Fibroblast of villous mesenchyme (primary cell): Measurements from ENCODE around the gene CCL3. TPM values are rescaled to one million over a fixed set of nuclear protein-coding genes. Genes with fewer than 3 reads are reported as not detected.
"Not testable (repeated sequence)": the region's sequence is repeated elsewhere in the genome, so short reads cannot be mapped to it uniquely, and the experiment has no call there.

Experiments used
- DNase-seq: peaks from one replicate; pipeline ENCODE4 v3.0.0-alpha.2; 2010; ENCODE audit warnings: low read depth
- H3K4me3 ChIP-seq: 2 replicates; pipeline ENCODE4 v1.5.1; 2011; ENCODE audit warnings: low read depth, mild to moderate bottlenecking, low read length
- total RNA-seq: library from RNA; depleted of rRNA; stranded (reverse); fragments of >200 nt; gene quantifications from 2 replicates; pipeline ENCODE4 v1.2.3, GENCODE V29; 2012
- TF ChIP-seq, protein P1 (sequence below): IDR thresholded peaks from 2 replicates; pipeline ENCODE4 v1.5.1; 2012; ENCODE audit warnings: low read depth, mild to moderate bottlenecking, low read length; ENCODE audit not compliant: insufficient read depth

The CCL3 gene
- total RNA-seq, 1 donor, result not detected

DNA sequence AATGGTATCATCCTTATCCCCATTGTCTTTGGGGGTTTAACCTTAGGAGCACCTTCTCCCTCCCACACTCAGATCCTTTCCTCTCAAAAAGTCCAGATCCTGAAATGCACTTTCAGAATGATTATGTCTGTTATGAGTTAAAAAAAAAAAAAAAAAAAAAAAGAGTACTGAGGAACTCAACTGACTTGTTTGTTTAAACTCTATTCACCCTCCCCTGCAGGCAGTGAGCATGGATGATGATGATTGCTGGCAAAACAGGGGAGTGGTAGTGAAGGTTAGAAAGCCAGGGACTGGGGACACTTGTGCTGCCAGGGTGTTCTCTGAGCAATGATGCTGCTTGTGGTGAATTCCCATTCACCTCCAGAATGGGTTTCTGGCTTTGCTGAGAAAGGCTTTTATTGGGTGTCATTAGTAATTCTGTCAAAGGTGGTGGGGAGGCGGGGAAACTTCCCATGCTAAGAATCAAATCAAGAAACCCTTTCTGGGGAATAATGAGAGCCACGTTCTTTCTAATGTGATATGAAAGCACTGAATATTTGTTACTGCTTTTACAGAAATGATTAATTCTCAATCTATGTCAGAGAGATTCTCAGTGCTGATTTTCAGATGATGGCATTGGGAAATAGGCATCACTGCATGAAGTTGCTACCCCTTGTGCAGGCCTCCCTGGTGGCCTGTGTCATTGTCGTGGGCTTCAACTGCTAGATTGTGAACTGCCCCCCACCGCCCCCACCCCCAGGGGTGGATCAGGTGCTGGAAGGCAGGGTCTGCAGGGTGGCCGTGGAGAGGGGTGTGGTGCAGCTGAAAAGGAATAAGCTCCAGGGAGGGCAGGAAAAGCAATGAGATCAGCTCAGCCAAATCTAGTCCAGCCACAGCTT, 27.8 kb upstream of the CCL3 start:
- H3K4me3 ChIP-seq, result no peak overlapping the region
- TF ChIP-seq, protein P1, sequence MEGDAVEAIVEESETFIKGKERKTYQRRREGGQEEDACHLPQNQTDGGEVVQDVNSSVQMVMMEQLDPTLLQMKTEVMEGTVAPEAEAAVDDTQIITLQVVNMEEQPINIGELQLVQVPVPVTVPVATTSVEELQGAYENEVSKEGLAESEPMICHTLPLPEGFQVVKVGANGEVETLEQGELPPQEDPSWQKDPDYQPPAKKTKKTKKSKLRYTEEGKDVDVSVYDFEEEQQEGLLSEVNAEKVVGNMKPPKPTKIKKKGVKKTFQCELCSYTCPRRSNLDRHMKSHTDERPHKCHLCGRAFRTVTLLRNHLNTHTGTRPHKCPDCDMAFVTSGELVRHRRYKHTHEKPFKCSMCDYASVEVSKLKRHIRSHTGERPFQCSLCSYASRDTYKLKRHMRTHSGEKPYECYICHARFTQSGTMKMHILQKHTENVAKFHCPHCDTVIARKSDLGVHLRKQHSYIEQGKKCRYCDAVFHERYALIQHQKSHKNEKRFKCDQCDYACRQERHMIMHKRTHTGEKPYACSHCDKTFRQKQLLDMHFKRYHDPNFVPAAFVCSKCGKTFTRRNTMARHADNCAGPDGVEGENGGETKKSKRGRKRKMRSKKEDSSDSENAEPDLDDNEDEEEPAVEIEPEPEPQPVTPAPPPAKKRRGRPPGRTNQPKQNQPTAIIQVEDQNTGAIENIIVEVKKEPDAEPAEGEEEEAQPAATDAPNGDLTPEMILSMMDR, result no peak
- DNase-seq, result no peak

DNA sequence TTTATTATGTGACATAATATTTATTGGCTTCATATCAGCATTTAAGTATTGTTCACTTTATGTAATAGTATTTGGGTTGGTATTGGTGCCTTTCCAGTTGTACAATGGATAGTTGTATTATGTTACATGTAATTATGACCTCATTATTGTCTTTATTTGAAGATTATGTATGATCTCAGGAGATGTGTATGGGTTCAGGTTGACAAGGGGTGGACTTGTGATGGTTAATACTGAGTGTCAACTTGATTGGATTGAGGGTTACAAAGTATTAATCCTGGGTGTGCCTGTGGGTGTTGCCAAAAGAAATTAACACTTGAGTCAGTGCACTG, 25.7 kb upstream of the CCL3 start:
- DNase-seq, H3K4me3 ChIP-seq: not testable (repeated sequence)

DNA sequence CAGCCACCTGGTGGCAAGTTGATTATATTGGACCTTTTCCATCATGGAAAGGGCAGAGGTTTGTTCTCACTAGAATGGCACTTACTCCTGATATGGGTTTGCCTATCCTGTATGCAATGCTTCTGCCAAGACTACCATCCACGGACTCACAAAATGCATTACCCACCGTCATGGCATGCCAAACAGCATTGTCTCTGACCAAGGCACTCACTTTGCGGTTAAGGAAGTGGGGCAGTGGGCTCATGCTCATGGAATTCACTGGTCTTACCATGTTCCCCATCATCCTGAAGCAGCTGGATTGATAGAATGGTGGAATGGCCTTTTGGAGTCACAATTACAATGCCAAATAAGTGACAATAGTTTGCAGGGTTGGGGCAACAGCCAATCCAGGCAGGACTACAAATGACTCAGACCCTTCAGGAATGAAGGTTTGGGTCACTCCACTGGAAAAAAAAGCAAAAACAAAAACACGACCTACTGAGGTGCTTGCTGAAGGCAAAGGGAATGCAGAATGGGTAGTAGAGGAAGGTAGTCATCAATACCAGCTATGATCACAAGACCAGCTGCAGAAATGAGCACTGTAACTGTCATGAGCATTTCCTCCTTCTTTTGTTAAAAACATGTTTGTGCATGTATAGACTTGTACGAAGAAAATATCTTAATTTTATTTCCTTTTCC, 25.2 kb upstream of the CCL3 start:
- DNase-seq, H3K4me3 ChIP-seq: not testable (repeated sequence)

DNA sequence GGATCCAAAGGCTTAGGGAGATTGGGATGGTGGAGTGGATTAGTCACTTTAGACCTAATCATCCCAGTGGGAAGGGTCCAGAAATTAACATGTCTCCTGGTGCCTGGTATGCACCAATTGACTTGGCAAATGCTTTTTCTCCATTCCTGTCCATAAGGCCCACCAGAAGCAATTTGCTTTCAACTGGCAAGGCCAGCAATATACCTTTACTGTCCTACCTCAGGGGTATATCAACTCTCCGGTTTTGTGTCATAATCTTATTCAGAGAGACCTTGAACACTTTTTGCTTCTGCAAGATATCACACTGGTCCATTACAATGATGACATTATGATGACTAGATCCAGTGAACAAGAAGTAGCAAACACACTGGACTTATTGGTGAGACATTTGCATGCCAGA, 23.2 kb upstream of the CCL3 start:
- not testable (repeated sequence) for DNase-seq, H3K4me3 ChIP-seq

DNA sequence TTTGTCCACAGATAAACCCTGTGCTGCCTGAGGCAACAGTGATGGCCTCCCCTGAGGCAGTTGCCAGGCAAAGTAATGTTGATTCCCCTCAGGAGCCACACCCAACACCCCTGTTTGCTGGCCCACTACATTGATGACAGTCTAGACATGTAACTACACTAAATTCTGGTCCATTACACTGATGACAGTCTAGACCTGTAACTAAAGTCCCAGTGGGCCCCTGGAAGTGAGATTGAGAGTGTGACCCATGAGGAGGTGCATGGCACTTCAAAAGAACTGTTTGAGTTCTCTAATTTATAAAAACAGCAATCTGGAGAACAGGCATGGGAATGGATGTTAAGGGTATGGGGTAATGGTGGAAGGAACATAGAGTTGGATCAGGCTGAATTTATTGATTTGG, 22.6 kb upstream of the CCL3 start:
- no peak overlapping the region for H3K4me3 ChIP-seq
- DNase-seq, result no peak
- TF ChIP-seq, protein P1, result no peak

DNA sequence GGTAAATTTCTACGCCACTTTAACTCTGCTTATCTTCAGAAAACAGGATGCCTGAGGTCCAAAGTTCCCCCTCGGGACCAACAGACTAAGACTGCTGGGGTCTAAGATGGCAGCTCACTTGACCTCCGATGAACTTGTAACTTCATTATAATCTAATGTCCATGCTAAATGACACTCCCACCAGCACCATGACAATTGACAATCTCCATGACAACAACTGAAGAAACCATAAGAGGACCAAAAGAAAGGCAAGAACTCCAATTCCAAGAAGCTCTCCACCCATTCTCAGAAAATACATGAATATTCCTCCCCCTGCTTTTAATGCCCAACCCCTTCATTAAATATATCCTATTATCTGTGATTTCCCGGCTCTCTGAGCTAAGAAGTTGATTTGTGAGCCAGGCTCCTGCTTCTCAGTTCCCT, 21.1 kb upstream of the CCL3 start:
- DNase-seq, result no peak
- no peak overlapping the region for H3K4me3 ChIP-seq
- TF ChIP-seq, protein P1, result no peak

DNA sequence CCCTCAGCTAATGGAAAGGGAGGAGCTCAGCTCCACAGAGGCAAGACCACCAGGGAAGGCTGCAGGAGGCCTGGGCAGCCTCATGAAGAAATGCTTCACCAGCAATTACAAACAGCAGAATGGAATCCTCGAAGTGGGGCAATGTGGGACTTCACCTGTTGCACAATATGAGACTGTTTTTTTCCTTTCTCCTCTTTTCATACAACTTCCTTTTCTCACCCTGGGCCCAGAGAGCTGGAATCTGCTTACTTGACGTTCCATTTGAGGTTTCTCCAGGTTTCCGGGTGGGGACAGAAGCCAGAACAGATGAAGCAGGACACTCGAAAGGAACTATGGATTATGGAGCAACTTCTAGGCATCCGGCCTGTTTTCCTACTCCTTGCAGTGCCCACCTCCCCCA, 18.3 kb upstream of the CCL3 start:
- not testable (repeated sequence) for DNase-seq, H3K4me3 ChIP-seq

DNA sequence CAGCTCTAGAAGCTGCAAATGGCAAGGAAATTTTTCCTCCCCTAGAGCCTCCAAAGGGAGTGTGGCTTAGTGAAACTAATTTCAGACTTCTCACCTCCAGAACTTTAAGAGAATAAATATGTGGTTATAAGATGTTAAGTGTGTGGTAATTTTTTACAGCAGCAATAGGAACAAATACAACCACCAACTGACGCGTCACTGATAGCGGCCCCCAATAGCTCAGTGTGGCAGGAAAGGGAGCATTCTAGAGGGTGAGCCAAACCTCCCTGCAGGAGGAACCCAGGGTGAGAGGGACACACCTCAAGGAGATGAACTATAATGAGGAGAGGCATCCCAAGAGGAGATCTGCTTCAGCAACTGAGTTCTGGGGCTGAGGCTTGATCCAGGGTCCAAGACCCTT, 17.7 kb upstream of the CCL3 start:
- TF ChIP-seq, protein P1, result no peak
- no peak overlapping the region for H3K4me3 ChIP-seq
- no peak for DNase-seq

DNA sequence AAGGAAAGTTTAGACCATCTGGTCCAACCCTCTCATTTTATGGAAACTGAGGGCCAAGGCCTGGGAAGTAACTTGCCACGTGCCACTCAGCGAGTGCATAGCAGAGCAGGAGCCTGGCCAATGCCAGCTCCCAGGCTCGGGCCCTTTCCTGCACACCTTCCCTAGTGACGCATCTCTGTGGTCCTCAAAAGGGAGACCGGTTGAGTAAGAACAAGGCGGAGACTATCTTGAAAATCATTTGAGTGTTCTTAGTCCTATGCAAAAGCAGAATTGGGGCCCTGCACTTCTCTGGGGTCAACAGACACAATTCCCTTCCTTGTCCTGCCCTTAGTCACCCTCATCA, 16.5 kb upstream of the CCL3 start:
- H3K4me3 ChIP-seq, result no peak overlapping the region
- no peak for DNase-seq
- TF ChIP-seq, protein P1, result no peak
